Kidney (tissue), 14 donors: ENCODE results near the gene CTIF. TPM values are rescaled to one million over a fixed set of nuclear protein-coding genes. Genes with fewer than 3 reads are reported as not detected.
A peak's percentile ranks its signal among the peaks of the same experiment; 100 is the strongest.

ENCODE experiments used
- DNase-seq, 5 donors: peaks; one replicate each; pipeline ENCODE4 v3.0.0-alpha.2; 2013 to 2020
- FAIRE-seq: peaks from 2 replicates; lab custom pipeline; 2012; peaks lifted over from hg19 to GRCh38; lab: Jason Lieb, UNC
- H3K27ac ChIP-seq, 2 donors: one replicate each; pipeline ENCODE4 v1.7.0; 2013; ENCODE audit warnings: low read depth in 2 of 2, low read length in 2 of 2, inconsistent platforms in 1 of 2
- H3K27me3 ChIP-seq: one replicate; pipeline ENCODE4 v1.7.1; 2013; ENCODE audit warnings: low read length, inconsistent platforms; ENCODE audit not compliant: control insufficient read depth, insufficient read depth
- H3K36me3 ChIP-seq, 3 donors: one replicate each; pipeline versions ENCODE4 v1.7.0 to v1.7.1; 2013; ENCODE audit warnings: low read length in 3 of 3, control low read depth in 1 of 3, inconsistent platforms in 1 of 3; ENCODE audit not compliant: insufficient read depth in 3 of 3, control insufficient read depth in 2 of 3
- H3K4me1 ChIP-seq, 3 donors: one replicate each; pipeline versions ENCODE4 v1.7.0 to v1.7.1; 2013; ENCODE audit warnings: low read length in 3 of 3, inconsistent platforms in 1 of 3, low read depth in 1 of 3; ENCODE audit not compliant: control insufficient read depth in 2 of 3, insufficient read depth in 2 of 3
- H3K4me3 ChIP-seq, 3 donors: one replicate each; pipeline versions ENCODE4 v1.7.0 to v1.8.1; 2013; ENCODE audit warnings: low read length in 3 of 3, control low read depth in 1 of 3, inconsistent platforms in 1 of 3
- H3K9ac ChIP-seq, 3 donors: one replicate each; pipeline versions ENCODE4 v1.7.0 to v1.7.1; 2013; ENCODE audit warnings: low read length in 3 of 3, control low read depth in 1 of 3, inconsistent platforms in 1 of 3
- H3K9me3 ChIP-seq, 3 donors: one replicate each; pipeline versions ENCODE4 v1.7.0 to v1.7.1; 2013; ENCODE audit warnings: low read length in 3 of 3, control low read depth in 1 of 3, inconsistent platforms in 1 of 3; ENCODE audit not compliant: control insufficient read depth in 2 of 3, insufficient read depth in 1 of 3
- CTCF ChIP-seq: IDR thresholded peaks from 3 replicates; pipeline ENCODE4 v1.5.1; 2012; ENCODE audit warnings: mild to moderate bottlenecking, moderate library complexity, borderline replicate concordance; ENCODE audit not compliant: insufficient read depth; ENCODE audit errors: extremely low read depth
- intact Hi-C: fragments of 100-400 bp; cut with DNase I; formaldehyde crosslinking; loops from one replicate; pipeline ENCODE4 v1.11.1; 2022
- polyA plus RNA-seq: library from polyadenylated mRNA; stranded (reverse); fragments of 350-450 nt; fragmentation: Illumina TruSeq; extraction: RNeasy Lipid Tissue Mini Kit (QIAGEN cat#74804); gene quantifications from one replicate; pipeline ENCODE4 v1.2.3, GENCODE V29; 2014; ENCODE audit warnings: low read depth, low replicate concordance; ENCODE audit not compliant: insufficient read depth
- total RNA-seq: library from RNA; stranded (reverse); fragmentation: NEBNext Ultra II Directional; extraction: Animal tissue kit (Norgen Biotek cat#: 25700); gene quantifications from one replicate; pipeline ENCODE4 v1.2.1, GENCODE V29; 2021
- donor health status: control.
- donor health status: control.
- donor health status: control.
- donor health status: control.
- donor health status: control.
- donor health status: DM: yes; HTN: yes; CAD: no.
- donor health status: Normal renal cell carcinoma (clear cell type).

Gene CTIF
- total and polyA plus RNA-seq, 2 donors from 2014 or later: 37.3 to 41.9 TPM

GRCh38 chr18:48617844-48618497 is 79.1 kb downstream of the CTIF start:
- no peak for FAIRE-seq

GRCh38 chr18:48619016-48619415 is 80.2 kb downstream of the CTIF start:
- TF ChIP-seq CTCF: no peak
- DNase-seq (no peak), FAIRE-seq (no peak)
- Histone ChIP-seq H3K4me1 (peaks cover 0 to 2% (median 0%) of the 10 kb centered on the region in 3 donors), H3K27ac (no peak overlapping the region), H3K9me3 (no peaks in the 10 kb centered on the region), H3K4me3 (no peak overlapping the region), H3K36me3 (peaks cover 0 to 7% (median 0%) of the 10 kb centered on the region in 3 donors), H3K27me3 (no peaks in the 10 kb centered on the region), H3K9ac (no peak overlapping the region)
- intact Hi-C loops: no loop called here

More at GRCh38 chr18:48617844-48618497, 79.1 kb downstream of the CTIF start:
- no peak for TF ChIP-seq CTCF
- H3K27ac ChIP-seq: no peak overlapping the region
- H3K27me3 ChIP-seq: no peaks in the 10 kb centered on the region
- no peak overlapping the region for H3K4me3 ChIP-seq
- no peak overlapping the region for H3K9ac ChIP-seq
- H3K4me1 ChIP-seq: peaks cover 0 to 2% (median 0%) of the 10 kb centered on the region in 3 donors
- peak in 1 of 5 donors; percentile 36 for DNase-seq
- intact Hi-C loops: no loop called here
- H3K36me3 ChIP-seq: peaks cover 0 to 7% (median 0%) of the 10 kb centered on the region in 3 donors
- H3K9me3 ChIP-seq: no peaks in the 10 kb centered on the region

GRCh38 chr18:48619501-48619900 is 80.7 kb downstream of the CTIF start:
- Histone ChIP-seq H3K4me3 (no peak overlapping the region), H3K9ac (no peak overlapping the region), H3K27ac (no peak overlapping the region), H3K27me3 (no peaks in the 10 kb centered on the region), H3K4me1 (peaks cover 0 to 2% (median 0%) of the 10 kb centered on the region in 3 donors), H3K36me3 (peaks cover 0 to 7% (median 0%) of the 10 kb centered on the region in 3 donors), H3K9me3 (no peaks in the 10 kb centered on the region)
- intact Hi-C loops: no loop called here
- TF ChIP-seq CTCF: no peak
- FAIRE-seq (no peak), DNase-seq (no peak)
